Posterior vena cava (tissue), 2 donors: Measurements from ENCODE around the gene HES3. TPM values are rescaled to one million over a fixed set of nuclear protein-coding genes. Genes with fewer than 3 reads are reported as not detected.
"Not testable (repeated sequence)": the region's sequence is repeated elsewhere in the genome, so short reads cannot be mapped to it uniquely, and the experiment has no call there.

Source experiments
- DNase-seq: peaks from one replicate; pipeline ENCODE4 v3.0.0-alpha.2; 2020; ENCODE audit warnings: low spot score
- intact Hi-C, 2 donors: fragments of 100-400 bp; cut with DNase I; formaldehyde crosslinking; loops; one replicate each; pipeline versions ENCODE4 v1.14.1 to v1.14.2; 2022 to 2023
- total RNA-seq, 2 donors: library from RNA; stranded (reverse); fragmentation: NEBNext Ultra II Directional; extraction: Animal tissue kit (Norgen Biotek cat#: 25700); gene quantifications; one replicate each; pipeline ENCODE4 v1.2.1, GENCODE V29; 2021
- donor health status: DM: yes; HTN: yes; CAD: no.
- donor health status: DM: yes; HTN: yes; CAD: no.

HES3 gene
- total RNA-seq, 2 donors from 2014 or later: not detected

DNA sequence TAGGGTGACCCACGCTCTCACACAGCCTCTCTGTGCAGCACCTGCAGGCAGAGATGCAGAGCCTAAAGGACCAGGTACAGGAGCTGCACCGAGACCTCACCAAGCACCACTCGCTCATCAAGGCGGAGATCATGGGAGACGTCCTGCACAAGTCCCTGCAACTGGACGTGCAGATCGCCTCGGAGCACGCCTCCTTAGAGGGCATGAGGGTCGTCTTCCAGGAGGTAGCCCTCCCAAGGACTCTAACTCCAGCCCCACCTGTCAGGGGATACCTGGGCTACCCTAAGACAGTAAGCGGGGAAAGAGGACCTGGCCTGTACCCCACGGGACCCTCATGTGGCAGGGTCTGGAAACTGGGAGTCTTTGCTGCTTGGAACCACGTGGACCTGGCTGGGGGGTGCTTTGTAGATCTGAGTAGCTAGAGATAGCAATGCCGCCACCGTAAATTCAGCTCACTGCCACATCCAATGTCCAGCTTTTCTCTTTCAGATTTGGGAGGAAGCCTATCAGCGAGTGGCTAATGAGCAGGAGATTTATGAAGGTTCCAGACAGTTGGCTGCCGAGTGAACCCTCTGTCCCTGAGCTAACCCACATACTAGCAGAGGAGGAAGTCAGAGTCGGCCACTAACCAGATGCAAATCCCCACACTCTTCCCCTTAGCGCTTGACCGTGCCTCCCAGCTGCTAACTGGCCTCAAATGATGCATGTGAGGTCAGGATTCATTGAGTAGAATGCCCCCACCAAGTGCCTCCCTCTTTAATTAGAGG is 31.6 kb upstream of the HES3 start:
- no peak for DNase-seq
- intact Hi-C loops: no loop called here

DNA sequence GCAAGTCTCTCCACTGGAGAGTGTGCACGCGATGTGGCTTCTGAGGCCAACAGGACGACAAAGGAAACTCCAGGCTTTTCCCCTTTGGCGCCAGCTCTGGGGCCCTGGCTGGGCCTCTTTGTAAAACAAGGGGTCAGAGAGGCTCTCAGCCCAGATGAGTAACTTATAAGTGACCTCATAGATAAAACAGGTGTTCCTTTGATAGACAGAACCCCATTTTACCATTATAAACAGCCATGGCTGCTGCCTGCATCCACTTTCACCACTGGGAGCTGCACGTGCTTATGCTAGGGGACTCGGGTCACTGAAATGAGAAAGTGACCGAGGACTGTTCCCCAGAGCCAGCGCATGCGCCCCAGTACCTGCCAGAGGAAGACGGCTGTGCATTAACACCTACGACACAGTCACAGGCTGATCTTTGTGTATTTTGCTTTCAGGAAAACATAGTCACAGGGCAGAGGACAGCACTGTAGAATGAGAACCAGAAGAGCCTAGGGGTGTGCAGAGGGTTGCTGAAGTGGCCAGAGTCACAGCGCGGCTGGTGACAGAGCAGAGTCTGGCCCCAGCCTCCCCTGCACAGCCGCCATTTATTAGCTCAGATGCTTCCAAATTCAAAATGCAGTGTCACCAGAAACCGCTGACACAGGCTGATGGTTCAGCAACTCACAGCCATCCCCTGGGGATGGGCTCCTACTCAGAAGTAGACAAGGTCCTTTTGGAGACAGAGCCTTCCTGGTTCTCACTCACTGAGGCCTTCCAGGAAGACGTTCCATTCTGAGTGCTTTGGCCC is 25.4 kb upstream of the HES3 start:
- DNase-seq: no peak
- intact Hi-C loops: no loop called here

DNA sequence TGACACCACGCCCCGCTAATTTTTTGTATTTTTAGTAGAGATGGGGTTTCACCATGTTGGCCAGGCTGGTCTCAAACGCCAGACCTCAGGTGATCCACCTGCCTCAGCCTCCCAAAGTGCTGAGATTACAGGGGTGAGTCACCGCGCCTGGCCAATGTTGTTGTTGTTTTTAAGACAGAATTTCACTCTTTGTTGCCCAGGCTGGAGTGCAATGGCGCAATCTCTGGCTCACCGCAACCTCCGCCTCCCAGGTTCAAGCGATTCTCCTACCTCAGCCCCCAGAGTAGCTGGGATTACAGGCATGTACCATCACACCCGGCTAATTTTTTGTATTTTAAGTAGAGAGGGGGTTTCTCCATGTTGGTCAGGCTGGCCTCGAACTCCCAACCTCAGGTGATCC is 24.3 kb upstream of the HES3 start:
- intact Hi-C loops, DNase-seq: not testable (repeated sequence)

DNA sequence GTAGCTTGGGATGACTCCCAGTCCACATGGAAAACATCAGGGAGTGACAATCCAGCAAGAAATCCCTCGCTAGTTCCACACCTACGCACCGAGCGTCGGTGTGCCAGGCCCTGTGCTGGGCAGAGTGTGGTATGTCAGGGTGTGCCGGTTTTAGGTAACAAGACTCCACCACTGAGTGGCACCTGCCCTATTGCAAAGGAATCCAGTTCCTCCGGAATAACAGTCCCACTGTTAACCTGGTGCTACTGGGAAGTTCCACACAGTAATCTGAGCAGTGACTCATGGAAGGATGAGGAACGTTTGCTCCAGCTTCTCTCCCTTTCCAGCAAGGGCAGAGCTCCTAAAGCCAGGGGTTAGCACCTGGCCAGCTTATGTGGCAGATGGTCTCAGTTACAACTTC is 23.7 kb upstream of the HES3 start:
- intact Hi-C loops: no loop called here

DNA sequence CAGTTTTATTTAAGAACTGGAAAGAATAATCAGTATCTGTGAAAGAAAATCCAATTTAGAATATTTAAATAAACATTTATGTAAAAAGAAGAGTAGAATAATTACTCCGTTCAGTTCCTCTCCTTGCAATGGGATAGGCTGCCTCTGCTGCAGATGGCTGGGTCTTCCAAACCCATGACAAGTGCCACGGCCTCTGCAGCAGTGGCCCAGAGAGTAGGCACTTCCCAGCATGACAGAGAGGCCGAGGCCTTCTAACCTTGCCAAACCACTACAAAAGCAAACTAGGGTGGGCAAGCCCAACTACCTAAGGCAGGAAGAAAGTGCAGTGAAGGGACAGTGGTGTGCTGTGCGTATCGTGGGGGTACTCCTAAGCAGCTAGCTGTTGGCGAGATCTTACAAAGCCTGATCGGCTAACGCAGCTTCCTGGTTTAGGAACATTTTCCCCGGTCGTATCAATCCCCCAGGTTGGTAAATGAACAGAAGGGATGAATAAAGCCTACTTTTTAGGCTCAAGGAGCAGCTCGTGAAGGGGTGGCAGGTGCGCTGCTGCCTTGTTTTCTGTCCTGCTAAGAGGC is 22.7 kb upstream of the HES3 start:
- intact Hi-C loops: no loop called here
- no peak for DNase-seq

More for the DNA sequence above, 23.7 kb upstream of the HES3 start:
- no peak for DNase-seq

DNA sequence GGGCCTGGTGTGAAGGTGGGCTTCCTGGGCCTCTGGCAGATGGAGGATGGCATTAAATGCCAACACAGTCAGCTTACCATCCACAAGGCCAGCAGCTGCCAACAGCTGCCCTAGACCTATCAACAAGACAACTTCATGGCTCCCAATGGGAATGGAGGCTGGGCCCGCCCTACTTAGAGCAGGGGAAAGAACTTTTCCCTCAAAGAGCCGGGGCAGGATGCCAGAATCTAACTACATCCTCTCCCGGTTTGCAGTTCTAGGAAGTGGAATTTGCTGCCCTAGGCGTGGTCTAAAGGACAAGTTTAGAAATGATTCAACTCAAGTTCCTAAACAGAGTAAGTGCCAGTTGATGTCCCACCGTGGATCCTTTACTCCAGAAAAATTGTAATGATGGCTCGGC is 21.3 kb upstream of the HES3 start:
- no peak for DNase-seq
- intact Hi-C loops: no loop called here

DNA sequence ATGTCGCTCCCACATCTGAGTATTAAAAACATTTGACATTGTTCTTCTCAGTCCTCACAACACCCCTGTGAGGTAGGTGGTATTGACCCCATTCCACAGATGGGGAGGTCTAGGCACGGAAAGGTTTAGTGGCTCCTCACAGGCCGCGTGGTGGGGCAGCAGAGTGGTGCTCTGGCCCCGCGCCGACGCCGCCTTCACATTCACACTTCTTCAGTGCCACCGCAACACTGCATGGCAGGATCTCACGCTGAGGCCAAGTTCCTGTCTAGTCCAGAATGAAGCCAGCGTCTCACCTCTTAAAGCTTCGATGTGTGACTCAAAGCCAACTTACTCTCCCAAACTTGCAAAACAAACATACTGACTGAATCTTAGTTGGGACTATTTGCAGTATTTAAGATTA is 20.4 kb upstream of the HES3 start:
- DNase-seq: no peak
- intact Hi-C loops: no loop called here

DNA sequence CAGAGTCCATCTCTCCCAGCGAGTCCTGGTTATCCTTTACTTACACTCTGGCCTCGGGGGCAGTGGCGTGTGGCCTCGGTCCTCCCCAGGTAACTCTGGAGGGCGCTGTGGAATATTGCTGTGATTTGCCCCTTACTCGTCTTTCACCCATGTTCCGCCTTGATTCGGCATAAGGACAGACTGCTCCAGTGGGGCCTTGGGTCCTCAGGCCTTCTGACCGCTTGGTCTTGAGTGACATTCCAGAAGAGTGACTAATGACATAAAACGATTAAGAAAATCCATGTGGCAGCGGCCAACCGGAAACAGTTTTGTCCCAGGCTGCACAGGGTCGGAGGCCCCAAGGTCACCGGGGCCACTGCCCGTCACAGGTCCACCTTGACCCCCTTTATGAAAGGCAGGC is 19.3 kb upstream of the HES3 start:
- intact Hi-C loops: no loop called here
- no peak for DNase-seq

DNA sequence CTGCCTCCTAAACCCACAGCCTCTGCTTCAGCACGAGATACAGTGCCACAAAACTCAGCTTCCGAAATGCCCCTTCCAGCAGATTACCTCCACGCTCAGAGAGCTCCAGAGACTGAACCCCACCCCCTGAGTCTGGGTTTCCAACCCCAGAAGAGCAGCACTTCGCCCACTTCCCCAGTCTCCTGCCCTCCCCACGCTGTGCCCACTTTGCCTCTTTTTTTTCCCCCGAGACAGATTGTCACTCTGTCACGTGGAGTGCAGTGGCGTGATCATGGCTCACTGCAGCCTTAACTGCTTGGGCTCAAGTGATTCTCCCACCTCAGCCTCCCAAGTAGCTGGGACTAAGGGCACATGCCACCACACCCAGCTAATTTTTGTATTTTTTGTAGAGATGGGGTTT is 18.3 kb upstream of the HES3 start:
- DNase-seq: no peak
- intact Hi-C loops: no loop called here

DNA sequence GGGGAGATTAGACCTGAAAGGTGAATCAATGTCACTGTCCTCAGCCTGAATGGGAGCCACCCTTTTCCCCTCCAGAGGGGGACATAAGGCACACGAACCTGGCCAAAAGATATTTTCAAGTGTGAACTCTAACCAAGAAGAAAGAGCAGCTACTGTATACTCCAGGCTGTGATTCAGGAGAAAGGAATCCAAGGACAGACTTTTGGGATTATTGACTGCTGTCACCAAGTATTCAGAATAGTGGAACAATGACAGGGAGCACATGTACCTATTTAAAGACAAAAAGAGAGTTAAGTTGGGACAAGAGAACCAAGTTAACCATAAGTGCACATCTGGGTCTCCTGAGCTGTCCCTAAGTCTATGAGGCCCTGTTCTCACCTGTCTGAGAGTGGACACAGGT is 10.6 kb upstream of the HES3 start:
- intact Hi-C loops: no loop called here
- DNase-seq: no peak

DNA sequence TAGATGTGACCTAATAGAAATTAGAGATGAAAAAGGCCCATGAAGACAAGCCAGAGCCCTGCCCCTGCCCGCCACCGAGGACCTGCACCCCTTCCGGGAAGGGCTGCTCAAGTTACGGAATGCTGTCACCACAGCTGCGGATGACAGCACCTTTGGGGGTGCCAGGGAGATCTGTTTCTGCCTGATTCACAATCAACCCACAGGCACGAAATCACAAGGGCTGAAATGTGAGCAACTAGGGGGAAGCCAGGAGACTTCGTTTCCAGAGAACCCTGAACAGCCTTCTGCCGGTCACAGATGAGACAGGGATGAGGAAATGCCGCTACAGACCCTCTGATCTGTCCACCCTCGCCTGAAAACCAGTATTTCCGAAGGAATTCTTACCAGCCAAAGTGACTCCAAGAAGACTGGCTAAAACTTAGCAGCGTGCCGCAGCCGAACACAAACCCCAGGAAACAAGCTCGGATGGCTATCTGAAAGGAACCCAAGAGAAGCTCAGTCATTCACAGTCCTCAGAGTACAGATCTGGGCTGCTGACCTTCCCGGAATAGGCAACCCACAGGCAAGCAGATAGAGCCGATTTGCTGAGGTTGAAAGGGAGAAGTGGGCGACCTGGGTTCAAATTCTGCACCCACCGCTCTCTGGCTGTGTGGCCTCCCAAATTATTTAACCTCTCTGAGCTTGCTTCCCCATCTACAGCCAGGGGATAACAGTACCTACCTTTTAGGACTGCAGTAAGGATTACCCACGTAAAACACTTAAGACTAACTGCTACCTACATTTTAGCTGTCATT is 9.3 kb upstream of the HES3 start:
- intact Hi-C loops: no loop called here
- no peak for DNase-seq

DNA sequence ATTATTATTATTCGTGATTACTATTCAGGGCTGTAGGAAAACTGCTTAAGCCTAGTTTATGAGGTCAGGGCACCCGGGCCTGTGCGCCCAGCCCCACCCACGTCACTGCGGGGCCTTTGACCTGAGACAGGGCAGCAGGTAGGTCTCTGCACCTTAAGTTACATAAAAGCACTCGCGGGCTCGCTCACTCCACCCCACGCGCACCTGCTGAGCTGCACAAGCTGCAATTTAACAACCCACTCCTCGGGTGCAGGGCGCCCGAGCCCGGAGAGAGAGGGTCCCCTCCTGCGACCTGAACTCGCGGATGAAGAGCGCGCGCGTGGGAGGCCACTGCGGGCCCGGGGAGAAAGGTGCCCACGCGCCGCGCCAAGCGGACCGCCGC is 8.7 kb upstream of the HES3 start:
- intact Hi-C loops: no loop called here
- no peak for DNase-seq

DNA sequence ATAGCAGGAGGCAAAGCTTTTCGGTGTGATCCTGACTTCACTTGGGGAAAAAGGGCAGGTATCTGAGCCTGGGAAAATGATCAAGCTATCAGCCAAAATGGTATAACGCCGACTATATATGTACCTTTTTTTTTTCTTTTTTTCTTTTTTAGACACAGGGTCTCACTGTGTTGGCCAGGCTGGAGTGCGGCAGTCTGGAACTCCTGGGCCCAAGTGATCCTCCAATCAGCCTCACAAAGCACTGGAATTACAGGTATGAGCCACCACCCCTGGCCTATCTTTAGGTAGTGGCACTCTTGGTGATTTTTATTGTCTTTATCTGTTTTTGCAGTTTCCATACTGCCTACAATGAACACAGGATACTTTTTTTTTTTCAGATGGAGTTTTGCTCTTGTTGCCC is 6.9 kb upstream of the HES3 start:
- intact Hi-C loops: no loop called here
- no peak for DNase-seq

DNA sequence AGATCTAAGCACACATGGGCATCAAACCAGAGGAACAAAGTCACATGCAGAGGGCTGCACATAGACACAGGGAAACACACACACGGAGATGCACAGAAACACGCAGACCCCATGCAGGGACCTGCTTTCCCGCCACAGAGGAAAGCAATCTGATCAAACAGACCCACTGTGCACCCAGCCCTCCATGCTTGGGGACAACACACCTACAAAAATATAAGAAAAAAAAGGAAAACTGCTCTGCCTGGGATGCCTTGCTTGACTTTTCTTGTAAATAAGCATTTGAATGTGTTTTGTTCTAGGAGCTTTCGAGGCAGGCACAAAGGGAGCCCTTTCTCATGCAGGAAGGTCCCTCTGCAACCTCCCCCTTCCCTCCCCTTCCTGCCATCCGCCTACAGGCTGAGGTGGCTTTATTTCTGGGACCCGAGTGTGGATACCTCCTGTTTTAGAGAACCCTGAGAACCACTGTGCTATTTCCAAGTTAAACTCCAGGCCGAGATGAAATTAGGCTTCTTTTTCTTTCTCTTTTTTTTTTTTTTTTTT is 4.7 kb upstream of the HES3 start:
- intact Hi-C loops: no loop called here
- no peak for DNase-seq

DNA sequence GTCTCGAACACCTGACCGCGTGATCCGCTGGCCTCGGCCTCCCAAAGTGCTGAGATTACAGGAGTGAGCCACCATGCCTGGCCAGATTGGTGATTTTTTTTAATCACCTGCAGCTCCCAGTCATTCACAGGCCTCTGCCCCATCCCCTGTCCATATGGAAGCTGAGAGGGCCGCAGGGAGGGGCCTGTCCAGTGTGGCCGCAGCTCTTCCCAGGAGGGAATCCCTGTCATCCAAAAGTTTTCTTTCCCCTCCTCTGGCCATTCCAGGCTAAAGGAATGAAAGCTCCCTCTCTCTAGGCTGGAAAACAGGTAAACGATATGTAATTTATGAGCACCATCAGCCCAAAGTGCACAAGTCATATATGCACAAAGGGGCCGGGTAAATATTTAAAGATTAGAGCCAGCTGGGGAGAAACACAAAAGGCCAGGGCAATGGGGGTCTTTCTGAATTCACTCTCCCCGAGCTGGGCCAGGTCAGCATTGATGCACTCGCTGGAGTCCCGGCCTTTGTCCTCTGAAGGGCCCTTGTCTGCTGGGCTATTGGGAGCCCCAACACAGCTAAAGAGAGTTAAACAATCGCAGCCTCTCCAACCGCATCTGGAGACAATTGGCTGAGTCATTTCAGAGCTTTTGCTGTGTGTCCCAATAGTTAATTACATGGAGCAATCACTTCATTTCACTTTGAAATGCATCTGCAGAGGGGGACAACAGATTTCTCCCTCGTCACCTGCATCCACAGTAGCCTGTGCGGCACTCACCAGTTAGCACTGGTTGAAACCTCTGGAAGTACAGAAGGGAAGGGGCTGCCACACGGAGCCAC is 3.8 kb upstream of the HES3 start:
- DNase-seq: no peak
- intact Hi-C loops: loop anchor here in 1 of 2 donors (5.0 to 10.0 kb wide), 2 partner anchors 33 to 185 kb away; partner anchors contain the start of gene RNF207

DNA sequence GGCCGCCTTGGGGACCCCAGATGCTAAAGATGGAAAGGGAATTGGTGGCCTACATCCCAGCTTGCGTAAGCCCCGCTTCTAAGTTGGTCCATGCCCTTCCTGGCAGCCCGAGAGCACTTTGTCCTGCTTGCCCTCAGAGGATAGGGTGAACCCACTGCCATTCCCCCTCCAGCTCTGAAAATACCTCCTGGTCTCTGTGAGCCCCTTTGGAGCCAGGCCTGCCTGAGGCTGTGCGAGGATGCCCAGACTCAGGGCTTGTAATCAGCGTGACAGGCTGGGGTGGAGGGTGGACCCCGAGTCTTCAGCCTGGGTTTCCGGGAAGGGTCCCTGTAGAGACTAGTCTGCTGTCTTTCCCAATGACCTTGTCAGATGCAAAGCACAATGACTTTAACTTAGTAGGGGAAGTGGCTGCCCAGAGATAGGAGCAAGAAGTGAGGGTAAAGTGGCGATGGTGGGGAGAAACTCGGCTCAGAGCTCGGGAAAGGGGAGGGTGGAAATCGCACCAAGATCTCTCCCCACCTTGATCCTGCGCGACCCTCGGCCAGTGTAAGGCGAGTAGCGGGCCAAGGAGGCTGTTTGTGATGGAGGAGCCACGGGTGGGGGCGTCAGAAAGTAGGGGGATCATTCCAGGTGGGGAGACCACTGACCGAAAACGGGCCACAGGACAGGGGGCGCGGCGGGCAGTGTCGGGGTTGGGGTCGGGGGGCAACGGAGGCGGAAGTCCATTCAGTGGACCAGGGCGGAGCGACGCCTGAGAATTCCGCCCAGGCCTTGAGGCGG is 2.7 kb upstream of the HES3 start:
- DNase-seq: no peak
- intact Hi-C loops: loop anchor here in 1 of 2 donors (5.0 to 10.0 kb wide), 2 partner anchors 34 to 186 kb away; partner anchors contain the start of gene RNF207

DNA sequence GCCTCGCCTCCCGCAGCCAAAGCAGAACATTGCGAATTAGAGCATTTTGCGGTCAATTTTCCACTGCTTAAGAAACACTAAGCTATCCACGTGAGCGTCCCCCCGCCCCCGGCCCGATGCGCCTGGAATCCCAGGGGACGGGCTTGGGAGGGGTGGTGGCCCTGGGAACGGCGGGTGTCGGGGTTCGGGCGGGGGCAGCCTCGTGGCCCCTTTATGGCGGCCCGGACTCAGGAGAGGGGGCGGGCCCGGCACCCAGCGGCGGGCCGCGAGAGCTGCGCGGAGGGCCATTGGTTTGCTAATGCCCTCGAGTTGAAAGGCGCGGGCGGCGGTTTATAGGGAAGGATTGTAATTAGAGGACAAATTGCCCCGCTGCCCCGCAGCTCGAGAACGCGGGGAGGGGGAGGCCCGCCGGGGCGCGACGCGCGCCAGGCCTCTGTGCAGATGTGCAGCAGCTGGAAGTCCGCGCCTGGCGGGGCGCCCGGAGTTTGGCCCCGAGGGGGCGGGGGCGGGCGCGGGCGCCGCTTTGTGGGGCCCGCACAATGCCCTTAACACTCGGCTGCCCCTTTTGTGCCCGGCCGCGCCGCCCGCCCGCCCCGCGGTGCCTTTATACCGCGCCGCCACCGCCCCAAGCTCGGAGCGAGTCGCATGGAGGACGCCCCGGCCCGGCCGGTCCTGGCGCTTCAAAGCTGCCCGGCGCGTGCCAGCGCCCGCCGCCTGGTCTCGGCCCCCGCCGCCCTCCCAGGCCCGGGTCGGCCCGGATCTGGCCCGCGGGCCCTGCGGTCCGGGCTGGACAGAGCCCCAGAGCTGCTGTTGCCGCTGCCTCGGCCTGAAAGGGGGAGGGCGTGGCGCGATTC is 1.9 kb upstream of the HES3 start:
- DNase-seq: no peak
- intact Hi-C loops: loop anchor here in 1 of 2 donors (5.0 to 10.0 kb wide), 2 partner anchors 35 to 187 kb away; partner anchors contain the start of gene RNF207
